MCF 10A (cell line): ENCODE measurements around the gene ABLIM1. TPM values are rescaled to one million over a fixed set of nuclear protein-coding genes. Genes with fewer than 3 reads are reported as not detected.

Experiments
- BruUV-seq: library from RNA; stranded (reverse); fragments of 400-500 nt; replicated peaks from 2 replicates; lab custom pipeline; 2021; lab: Mats Ljungman, UMichigan
- CTCF ChIA-PET: fragments of 300-600 bp; sonication (Branson Sonifier 250); formaldehyde crosslinking; extraction: SDS; loops from one replicate; lab custom pipeline; 2021; ENCODE audit warnings: antibody characterized with exemption, inconsistent platforms; lab: Yijun Ruan, JAX
- POLR2A ChIA-PET: fragments of 300-600, 350-650 bp; sonication (Branson Sonifier 250); formaldehyde crosslinking; extraction: SDS; loops from one replicate; lab custom pipeline; 2020; ENCODE audit warnings: antibody characterized with exemption, inconsistent platforms; lab: Yijun Ruan, JAX
- DNase-seq: peaks from one replicate; pipeline ENCODE4 v3.0.0-alpha.2; 2018; ENCODE audit not compliant: unreplicated experiment
- H3K27ac Mint-ChIP-seq: one replicate; pipeline ENCODE4 v1.8.0; 2022; ENCODE audit warnings: mild to moderate bottlenecking, low read depth, mixed read lengths; ENCODE audit not compliant: unreplicated experiment
- H3K27me3 Mint-ChIP-seq: one replicate; pipeline ENCODE4 v1.8.0; 2022; ENCODE audit warnings: mixed read lengths; ENCODE audit not compliant: insufficient read depth, unreplicated experiment
- H3K36me3 Mint-ChIP-seq: one replicate; pipeline ENCODE4 v1.8.0; 2022; ENCODE audit warnings: mild to moderate bottlenecking, moderate library complexity, mixed read lengths; ENCODE audit not compliant: insufficient read depth, unreplicated experiment
- H3K4me1 Mint-ChIP-seq: one replicate; pipeline ENCODE4 v1.8.0; 2022; ENCODE audit warnings: mixed read lengths; ENCODE audit not compliant: insufficient read depth, unreplicated experiment
- H3K4me3 Mint-ChIP-seq: one replicate; pipeline ENCODE4 v1.8.0; 2022; ENCODE audit warnings: mild to moderate bottlenecking, moderate library complexity, mixed read lengths; ENCODE audit not compliant: unreplicated experiment
- H3K9me3 Mint-ChIP-seq: one replicate; pipeline ENCODE4 v1.8.0; 2022; ENCODE audit warnings: mixed read lengths; ENCODE audit not compliant: unreplicated experiment
- intact Hi-C: fragments of 100-400 bp; cut with micrococcal nuclease; formaldehyde crosslinking; loops from 2 replicates; pipeline ENCODE4 v1.14.1; 2022
- total RNA-seq: library from RNA; stranded (reverse); gene quantifications from 2 replicates; pipeline ENCODE4 v1.2.3, GENCODE V29; 2022
- TF ChIP-seq, protein P1 (sequence below): fragments of 200-600 bp; IDR thresholded peaks from one replicate; pipeline ENCODE4 v1.8.0; 2022; ENCODE audit warnings: antibody characterized with exemption, mild to moderate bottlenecking; ENCODE audit not compliant: unreplicated experiment

ABLIM1 gene
- total RNA-seq, 1 experiment from 2014 or later, result 94.5 TPM

DNA sequence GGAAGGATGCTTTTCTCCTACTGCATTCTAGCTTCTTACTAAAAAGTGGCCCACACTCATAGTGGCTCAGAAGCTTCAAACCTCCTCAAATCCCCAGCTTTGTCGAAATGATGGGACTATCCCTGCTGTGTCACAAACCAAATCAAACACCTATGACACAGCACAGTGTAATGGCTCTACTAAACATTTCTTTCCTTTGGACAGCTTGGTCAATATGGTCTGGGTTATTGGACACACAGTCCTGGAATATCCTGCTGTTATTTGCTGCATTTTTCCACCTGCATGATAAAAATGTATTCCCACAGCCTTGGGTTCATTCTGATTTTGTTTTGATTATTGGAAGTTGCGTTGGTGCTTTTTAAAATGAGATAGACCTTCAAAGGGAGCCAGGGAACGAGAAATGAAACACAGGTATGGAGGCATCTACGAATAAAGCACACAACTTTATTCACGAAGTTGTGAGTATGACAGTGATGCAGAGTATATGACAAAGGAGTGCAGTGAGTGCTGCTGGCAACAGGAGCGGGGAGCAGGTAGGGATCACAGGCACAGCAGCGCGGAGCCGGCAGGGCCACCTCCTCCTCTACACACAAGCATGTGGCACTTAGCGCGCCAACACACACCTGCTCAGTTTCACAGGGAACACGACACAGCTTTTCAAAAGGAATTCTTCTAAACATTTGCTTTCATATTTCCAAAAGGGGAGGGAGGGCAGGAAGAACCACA lies 227.2 kb downstream of the ABLIM1 start:
- no peak for DNase-seq
- CTCF ChIA-PET, result interaction anchor here (0.7 to 12.6 kb wide), 9 partner anchors 7 to 732 kb away, joined by 3 to 146 read pairs (median 5); no protein-coding TSS in a partner anchor
- TF ChIP-seq, protein P1, sequence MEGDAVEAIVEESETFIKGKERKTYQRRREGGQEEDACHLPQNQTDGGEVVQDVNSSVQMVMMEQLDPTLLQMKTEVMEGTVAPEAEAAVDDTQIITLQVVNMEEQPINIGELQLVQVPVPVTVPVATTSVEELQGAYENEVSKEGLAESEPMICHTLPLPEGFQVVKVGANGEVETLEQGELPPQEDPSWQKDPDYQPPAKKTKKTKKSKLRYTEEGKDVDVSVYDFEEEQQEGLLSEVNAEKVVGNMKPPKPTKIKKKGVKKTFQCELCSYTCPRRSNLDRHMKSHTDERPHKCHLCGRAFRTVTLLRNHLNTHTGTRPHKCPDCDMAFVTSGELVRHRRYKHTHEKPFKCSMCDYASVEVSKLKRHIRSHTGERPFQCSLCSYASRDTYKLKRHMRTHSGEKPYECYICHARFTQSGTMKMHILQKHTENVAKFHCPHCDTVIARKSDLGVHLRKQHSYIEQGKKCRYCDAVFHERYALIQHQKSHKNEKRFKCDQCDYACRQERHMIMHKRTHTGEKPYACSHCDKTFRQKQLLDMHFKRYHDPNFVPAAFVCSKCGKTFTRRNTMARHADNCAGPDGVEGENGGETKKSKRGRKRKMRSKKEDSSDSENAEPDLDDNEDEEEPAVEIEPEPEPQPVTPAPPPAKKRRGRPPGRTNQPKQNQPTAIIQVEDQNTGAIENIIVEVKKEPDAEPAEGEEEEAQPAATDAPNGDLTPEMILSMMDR, result no peak
- no peak overlapping the region for H3K4me3 Mint-ChIP-seq
- H3K27me3 Mint-ChIP-seq, result no peaks in the 10 kb centered on the region
- peaks cover 11% of the 10 kb centered on the region for H3K36me3 Mint-ChIP-seq
- BruUV-seq, result no TSS peak
- H3K27ac Mint-ChIP-seq, result no peak overlapping the region
- POLR2A ChIA-PET, result interaction anchor here (0.6 kb wide), 1 partner anchor 280 kb away, joined by 3 read pairs; no protein-coding TSS in a partner anchor
- no peaks in the 10 kb centered on the region for H3K4me1 Mint-ChIP-seq
- intact Hi-C loops, result no loop called here
- no peaks in the 10 kb centered on the region for H3K9me3 Mint-ChIP-seq

DNA sequence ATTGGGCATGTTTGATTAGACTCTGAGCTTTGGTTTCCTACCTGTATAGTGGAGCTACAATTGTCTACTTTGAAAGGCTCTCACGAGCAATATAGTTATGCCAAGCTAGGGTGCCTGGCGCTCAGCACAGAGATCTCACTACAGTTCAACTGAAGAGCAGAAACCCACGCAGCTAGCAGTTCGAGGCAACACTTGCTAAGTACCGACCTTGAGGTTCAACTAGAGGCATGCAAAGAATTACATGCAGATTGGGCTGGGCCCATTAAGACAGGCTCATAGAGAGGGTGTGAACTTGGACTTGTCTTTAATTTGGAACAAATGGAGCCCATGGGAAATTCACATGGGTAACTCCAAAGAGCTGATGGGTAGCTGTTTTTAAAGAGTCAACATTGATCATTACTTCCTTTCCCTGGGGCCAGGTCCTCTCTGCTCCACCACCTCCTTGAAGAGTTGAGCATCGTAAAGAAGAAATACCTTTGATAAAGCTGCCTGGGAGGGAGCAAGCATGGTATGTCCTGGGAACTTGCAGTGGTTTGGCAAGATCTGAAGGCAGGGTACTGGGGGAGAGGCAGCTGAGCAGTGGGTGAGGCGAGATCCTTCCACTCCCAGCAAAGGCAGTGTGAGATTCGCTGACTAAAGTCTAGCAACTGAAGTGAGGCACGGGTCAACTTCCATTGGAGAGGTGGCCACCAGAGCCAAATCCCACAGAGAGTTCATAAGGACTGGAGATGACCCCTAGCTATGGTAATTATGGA lies 228.3 kb downstream of the ABLIM1 start:
- DNase-seq, result no peak
- H3K4me1 Mint-ChIP-seq, result no peaks in the 10 kb centered on the region
- ChIA-PET CTCF (interaction anchor here (0.7 to 12.6 kb wide), 5 partner anchors 9 to 140 kb away, joined by 3 to 146 read pairs (median 5); no protein-coding TSS in a partner anchor), POLR2A (interaction anchor here (0.5 kb wide), 1 partner anchor 280 kb away, joined by 3 read pairs; no protein-coding TSS in a partner anchor)
- no peak overlapping the region for H3K27ac Mint-ChIP-seq
- H3K36me3 Mint-ChIP-seq, result peaks cover 9% of the 10 kb centered on the region
- H3K27me3 Mint-ChIP-seq, result no peaks in the 10 kb centered on the region
- no TSS peak for BruUV-seq
- intact Hi-C loops, result no loop called here
- no peak overlapping the region for H3K4me3 Mint-ChIP-seq
- TF ChIP-seq, protein P1, result no peak
- H3K9me3 Mint-ChIP-seq, result no peaks in the 10 kb centered on the region

DNA sequence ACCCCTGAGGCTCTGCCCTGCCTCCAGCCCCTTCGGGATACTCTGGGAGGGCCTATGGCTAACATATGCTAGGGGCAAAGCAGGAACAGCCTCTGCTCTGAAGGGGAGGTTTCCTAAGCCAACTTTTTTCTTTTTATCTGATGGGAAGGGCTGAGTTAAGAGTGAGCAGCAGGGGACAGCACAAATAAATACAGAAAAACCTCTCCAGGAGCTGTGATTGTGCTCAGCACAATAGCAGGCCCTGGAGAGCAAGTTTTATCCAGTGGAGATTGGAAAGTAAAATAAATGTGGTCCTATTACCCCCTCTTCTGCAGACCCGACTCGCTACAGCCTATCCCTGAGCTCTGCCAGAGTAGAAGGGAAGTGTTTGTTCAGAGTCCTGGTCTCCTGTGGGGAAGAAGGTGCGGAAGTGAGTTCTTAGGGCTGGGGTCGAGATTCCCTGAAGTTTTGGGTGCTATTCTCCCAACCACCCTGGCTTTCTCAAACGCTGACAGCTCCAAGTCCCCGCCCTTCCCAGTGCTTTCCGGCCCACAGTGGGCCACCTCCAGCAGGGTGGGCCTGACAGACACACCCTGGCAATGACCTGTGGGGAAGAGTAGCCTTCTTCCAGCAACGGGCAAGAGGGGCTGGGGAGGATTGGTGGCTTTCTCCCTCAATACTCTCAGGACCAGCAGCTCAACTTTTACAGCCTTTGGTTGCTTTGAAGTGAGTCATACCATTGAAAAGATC lies 230.8 kb downstream of the ABLIM1 start:
- H3K36me3 Mint-ChIP-seq, result peaks cover 5% of the 10 kb centered on the region
- no peaks in the 10 kb centered on the region for H3K4me1 Mint-ChIP-seq
- H3K9me3 Mint-ChIP-seq, result no peaks in the 10 kb centered on the region
- CTCF ChIA-PET, result interaction anchor here (0.5 to 2.2 kb wide), 7 partner anchors 11 to 497 kb away, joined by 3 to 8 read pairs (median 3); no protein-coding TSS in a partner anchor
- TF ChIP-seq, protein P1, result no peak
- H3K27me3 Mint-ChIP-seq, result no peaks in the 10 kb centered on the region
- BruUV-seq, result no TSS peak
- H3K4me3 Mint-ChIP-seq, result no peak overlapping the region
- no peak for DNase-seq
- intact Hi-C loops, result no loop called here
- POLR2A ChIA-PET, result interaction anchor here (0.6 to 1.4 kb wide), 2 partner anchors 124 to 272 kb away, joined by 3 to 6 read pairs; no protein-coding TSS in a partner anchor
- H3K27ac Mint-ChIP-seq, result no peak overlapping the region
